Measurements from ENCODE around the gene CTSW.
A peak's percentile ranks its signal among the peaks of the same experiment; 100 is the strongest.

The CTSW gene

DNA sequence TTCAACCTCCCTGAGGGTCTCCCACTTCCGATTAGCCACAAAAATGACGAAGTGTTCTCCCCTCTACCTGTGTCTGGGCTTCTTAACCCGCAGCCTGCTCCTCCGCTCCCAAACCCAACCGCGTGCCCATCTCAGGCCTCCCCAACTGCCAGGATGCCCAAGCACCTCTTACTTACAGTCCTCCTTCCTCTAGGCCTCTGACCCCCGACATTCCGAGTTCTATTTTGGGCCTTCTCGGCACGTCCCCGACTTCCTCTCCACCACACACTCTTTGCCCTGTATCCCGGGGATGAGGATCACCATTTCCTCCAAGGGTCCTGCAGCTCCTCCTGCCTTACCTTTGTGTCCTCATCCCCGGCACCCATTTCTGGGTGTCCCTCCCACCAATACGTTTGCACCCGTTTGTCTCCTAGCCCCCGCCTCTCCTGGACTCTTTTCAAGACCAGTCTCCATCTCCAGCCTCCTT, 19.8 kb upstream of the CTSW start:
- no peaks in the 10 kb centered on the region for H3K27me3 Mint-ChIP-seq
- H3K27ac Mint-ChIP-seq = peak overlapping the region; percentile 96
- H3K9me3 Mint-ChIP-seq = no peaks in the 10 kb centered on the region
- intact Hi-C loops (cut with micrococcal nuclease) = loop anchor here (2.0 kb wide), 1 partner anchor 27 kb away; the partner anchor contains the start of gene SNX32
- peak overlapping the region; percentile 82 for H3K4me3 Mint-ChIP-seq
- H3K36me3 Mint-ChIP-seq (ENCODE audit: low read depth) = peaks cover 89% of the 10 kb centered on the region
- peaks cover 67% of the 10 kb centered on the region for H3K4me1 Mint-ChIP-seq (ENCODE audit: low read depth)

DNA sequence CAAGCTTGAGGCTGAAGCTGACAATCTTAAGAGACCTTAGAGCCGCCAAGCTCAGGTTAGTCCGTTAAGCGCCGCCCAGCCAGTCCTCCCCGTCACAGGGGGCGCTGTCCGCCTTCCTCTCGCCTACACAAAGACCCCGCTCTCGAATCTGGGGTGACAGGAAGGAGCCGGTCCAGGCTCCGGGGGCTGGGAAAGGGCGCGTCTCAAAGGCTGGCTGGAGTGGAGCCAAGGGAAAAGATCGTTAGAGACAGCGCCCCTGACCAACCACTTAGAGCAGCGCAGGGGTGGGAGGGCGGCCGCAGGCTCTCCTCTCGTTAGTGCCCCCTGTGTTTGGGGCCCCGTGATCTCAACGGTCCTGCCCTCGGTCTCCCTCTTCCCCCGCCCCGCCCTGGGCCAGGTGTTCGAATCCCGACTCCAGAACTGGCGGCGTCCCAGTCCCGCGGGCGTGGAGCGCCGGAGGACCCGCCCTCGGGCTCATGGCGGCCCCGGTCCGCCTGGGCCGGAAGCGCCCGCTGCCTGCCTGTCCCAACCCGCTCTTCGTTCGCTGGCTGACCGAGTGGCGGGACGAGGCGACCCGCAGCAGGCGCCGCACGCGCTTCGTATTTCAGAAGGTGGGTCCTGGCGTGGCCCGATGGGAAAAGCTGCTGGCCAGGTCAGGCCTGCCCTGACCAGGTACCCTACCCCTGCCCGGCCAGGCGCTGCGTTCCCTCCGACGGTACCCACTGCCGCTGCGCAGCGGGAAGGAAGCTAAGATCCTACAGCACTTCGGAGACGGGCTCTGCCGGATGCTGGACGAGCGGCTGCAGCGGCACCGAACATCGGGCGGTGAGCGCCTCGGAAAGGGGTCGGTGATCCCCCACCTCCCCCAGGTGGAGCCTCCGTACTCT, 19.1 kb upstream of the CTSW start, which contains the start of gene MUS81:
Gene MUS81, plus strand, starts transcription at position 156 of the 887 bp plus-strand sequence. Its CDS starts 321 bp downstream, at position 477.
- Mint-ChIP-seq H3K27me3 (no peaks in the 10 kb centered on the region), H3K9me3 (no peaks in the 10 kb centered on the region), H3K36me3 (ENCODE audit: low read depth) (peaks cover 89% of the 10 kb centered on the region), H3K4me1 (ENCODE audit: low read depth) (peaks cover 67% of the 10 kb centered on the region), H3K27ac (peak within 1 kb of the TSS; percentile 96), H3K4me3 (peak within 1 kb of the TSS; percentile 82)
- intact Hi-C loops (cut with micrococcal nuclease) = no loop called here

DNA sequence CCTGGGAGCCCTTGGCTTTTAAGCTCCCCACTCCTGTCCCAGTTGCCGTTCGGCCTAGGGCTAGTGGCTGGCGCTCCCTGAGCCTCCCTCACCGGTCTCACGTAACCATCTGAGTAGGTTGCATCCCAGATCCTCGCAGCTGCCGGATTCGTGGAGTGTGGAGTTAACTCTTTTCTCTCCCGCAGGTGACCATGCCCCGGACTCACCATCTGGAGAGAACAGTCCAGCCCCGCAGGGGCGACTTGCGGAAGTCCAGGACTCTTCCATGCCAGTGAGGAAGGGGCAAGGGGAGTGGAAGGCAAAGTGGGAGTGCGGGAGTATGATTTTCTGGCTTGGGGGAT, 18.5 kb upstream of the CTSW start:
- intact Hi-C loops (cut with micrococcal nuclease) = no loop called here
- Mint-ChIP-seq H3K4me3 (peak overlapping the region; percentile 82), H3K4me1 (ENCODE audit: low read depth) (peaks cover 63% of the 10 kb centered on the region), H3K27ac (peak overlapping the region; percentile 96), H3K27me3 (no peaks in the 10 kb centered on the region), H3K36me3 (ENCODE audit: low read depth) (peaks cover 89% of the 10 kb centered on the region), H3K9me3 (no peaks in the 10 kb centered on the region)

DNA sequence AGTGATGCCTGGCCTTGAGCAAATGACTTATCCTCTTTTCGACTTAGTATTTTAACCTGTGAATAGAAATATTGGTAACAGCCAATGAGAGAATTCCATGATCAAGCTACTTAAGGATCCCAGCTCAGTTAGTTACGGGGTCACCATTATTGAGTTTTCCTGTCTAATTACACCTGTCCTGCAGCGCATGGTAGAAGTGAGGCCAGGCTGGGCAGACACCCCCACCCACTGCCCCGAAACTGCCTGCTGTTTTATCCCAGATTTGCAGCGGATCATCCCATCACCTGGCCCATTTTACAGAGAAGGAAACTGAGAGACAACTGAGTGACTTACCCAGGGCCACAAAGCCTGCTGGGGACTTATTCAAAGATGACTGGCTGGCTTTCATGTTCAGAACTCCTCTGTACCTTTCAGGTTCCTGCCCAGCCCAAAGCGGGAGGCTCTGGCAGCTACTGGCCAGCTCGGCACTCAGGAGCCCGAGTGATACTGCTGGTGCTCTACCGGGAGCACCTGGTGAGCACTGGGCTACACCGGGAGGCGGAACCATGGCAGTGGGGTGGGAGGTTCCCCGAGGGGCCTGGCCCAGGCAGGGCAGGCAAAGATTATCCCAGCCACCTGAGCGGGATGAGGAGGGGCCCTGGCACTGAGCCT, 18.0 kb upstream of the CTSW start:
- H3K4me1 Mint-ChIP-seq (ENCODE audit: low read depth) = peaks cover 61% of the 10 kb centered on the region
- peak overlapping the region; percentile 82 for H3K4me3 Mint-ChIP-seq
- no peaks in the 10 kb centered on the region for H3K27me3 Mint-ChIP-seq
- intact Hi-C loops (cut with micrococcal nuclease) = no loop called here
- H3K9me3 Mint-ChIP-seq = no peaks in the 10 kb centered on the region
- peaks cover 88% of the 10 kb centered on the region for H3K36me3 Mint-ChIP-seq (ENCODE audit: low read depth)
- H3K27ac Mint-ChIP-seq = peak overlapping the region; percentile 96

DNA sequence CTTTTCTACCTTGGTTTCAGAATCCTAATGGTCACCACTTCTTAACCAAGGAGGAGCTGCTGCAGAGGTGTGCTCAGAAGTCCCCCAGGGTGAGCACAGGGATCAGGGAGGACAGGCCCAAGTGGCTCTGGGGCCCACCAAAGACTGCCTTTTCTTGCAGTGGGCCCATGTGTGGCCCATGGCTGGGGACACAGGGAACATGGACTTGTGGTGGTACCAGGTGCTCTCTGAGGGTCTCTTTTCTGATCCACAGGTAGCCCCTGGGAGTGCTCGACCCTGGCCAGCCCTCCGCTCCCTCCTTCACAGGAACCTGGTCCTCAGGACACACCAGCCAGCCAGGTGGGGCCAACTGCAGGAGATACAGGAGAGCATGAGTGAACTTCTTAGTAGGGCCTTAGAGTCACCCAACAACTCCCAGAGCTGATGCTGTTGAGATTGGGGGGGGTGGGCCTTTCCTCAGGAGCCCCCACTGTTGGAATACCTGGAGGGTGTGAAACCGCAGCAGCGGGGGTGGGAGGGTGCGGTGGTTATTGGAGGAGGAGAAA, 17.4 kb upstream of the CTSW start:
- Mint-ChIP-seq H3K27ac (peak overlapping the region; percentile 1), H3K36me3 (ENCODE audit: low read depth) (peaks cover 88% of the 10 kb centered on the region), H3K4me3 (no peak overlapping the region), H3K4me1 (ENCODE audit: low read depth) (peaks cover 64% of the 10 kb centered on the region), H3K9me3 (no peaks in the 10 kb centered on the region), H3K27me3 (no peaks in the 10 kb centered on the region)
- intact Hi-C loops (cut with micrococcal nuclease) = no loop called here

DNA sequence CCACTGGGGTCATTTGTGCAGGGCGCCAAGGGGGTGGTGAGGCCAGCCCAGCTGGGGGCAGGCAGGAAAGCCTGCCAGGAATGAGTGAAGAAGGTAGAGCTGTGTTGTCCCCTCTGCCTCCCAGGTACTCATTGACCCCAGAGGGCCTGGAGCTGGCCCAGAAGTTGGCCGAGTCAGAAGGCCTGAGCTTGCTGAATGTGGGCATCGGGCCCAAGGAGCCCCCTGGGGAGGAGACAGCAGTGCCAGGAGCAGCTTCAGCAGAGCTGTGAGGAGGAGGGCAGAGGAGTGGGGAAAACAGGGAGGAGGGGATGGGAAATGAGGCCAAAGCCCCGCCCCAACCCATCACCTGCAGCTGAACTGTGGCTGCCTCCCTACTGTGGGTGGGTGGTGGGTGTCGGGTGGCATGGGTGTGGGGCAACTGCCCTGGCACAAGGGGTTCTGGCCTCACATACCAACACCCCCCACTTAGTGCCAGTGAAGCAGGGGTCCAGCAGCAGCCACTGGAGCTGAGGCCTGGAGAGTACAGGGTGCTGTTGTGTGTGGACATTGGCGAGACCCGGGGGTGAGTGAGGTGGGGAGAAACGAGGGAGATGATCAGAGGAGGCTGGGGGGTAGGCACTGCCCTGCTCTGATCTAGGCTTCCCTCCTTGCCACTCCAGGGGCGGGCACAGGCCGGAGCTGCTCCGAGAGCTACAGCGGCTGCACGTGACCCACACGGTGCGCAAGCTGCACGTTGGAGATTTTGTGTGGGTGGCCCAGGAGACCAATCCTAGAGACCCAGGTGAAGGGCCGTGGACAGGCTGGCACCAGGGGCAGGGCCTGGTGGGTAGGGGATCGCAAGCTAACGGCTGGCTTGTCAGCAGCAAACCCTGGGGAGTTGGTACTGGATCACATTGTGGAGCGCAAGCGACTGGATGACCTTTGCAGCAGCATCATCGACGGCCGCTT, 16.4 kb upstream of the CTSW start:
- intact Hi-C loops (cut with micrococcal nuclease) = no loop called here
- peaks cover 92% of the 10 kb centered on the region for H3K36me3 Mint-ChIP-seq (ENCODE audit: low read depth)
- H3K9me3 Mint-ChIP-seq = no peaks in the 10 kb centered on the region
- H3K27ac Mint-ChIP-seq = peak overlapping the region; percentile 1
- no peaks in the 10 kb centered on the region for H3K27me3 Mint-ChIP-seq
- no peak overlapping the region for H3K4me3 Mint-ChIP-seq
- H3K4me1 Mint-ChIP-seq (ENCODE audit: low read depth) = peaks cover 71% of the 10 kb centered on the region

DNA sequence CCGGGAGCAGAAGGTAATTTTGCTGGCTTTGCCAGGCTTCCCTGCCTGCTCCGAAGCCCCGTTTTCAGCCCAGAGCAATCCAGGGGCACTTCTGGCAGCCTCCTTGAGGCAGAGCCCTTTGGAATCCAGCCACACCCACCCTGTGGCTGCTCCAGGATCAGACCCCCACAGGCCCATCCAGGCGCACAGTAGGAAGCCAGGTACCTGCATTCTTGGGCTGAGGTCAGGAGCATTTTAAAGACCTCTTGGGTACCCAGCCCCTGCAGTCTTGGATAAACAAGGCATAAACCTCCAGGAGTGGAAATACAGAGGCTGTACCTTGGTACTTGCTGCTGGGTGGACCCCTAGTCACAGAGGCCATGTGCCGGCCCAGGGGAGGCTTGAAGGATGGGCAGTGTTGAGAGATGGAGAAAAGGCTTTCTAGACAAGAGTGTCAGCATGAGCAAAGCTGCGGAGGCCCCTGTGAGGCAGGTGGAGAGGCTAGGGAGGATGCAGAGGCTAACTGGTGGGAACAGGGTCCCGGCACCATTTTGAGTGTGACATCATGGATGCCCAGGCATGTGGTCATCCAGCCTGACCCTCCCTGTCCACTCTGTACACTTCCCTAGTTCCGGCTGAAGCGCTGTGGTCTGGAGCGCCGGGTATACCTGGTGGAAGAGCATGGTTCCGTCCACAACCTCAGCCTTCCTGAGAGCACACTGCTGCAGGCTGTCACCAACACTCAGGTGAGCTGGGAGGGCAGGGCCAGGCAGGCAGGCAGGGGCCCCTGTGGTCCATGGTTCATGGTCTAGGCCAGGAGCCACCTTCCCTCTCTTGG, 15.5 kb upstream of the CTSW start:
- no peaks in the 10 kb centered on the region for H3K9me3 Mint-ChIP-seq
- intact Hi-C loops (cut with micrococcal nuclease) = no loop called here
- peaks cover 62% of the 10 kb centered on the region for H3K4me1 Mint-ChIP-seq (ENCODE audit: low read depth)
- no peaks in the 10 kb centered on the region for H3K27me3 Mint-ChIP-seq
- H3K27ac Mint-ChIP-seq = no peak overlapping the region
- no peak overlapping the region for H3K4me3 Mint-ChIP-seq
- H3K36me3 Mint-ChIP-seq (ENCODE audit: low read depth) = peaks cover 90% of the 10 kb centered on the region

DNA sequence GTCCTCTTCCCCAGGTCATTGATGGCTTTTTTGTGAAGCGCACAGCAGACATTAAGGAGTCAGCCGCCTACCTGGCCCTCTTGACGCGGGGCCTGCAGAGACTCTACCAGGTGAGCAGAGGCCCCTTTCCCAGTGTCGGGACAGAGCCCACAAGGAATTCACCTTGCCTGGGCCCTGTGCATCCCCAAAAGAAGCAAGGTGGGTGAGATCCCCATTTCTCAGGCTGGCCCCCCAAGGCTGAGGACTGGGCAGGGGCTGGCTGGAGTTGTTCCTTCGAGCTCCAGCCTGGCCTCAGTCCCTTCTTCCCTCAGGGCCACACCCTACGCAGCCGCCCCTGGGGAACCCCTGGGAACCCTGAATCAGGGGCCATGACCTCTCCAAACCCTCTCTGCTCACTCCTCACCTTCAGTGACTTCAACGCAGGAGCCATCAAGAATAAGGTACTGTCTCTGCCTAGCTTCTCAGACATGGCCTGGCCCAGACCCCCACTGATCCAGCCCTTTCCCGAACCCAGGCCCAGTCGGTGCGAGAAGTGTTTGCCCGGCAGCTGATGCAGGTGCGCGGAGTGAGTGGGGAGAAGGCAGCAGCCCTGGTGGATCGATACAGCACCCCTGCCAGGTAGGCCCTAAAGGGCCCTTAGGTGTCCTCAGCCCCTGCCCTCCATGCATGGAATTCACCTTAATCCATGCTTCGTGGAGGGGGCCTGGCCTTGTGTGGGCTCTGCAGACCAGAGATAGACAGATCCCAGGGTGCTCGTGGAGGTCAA, 14.7 kb upstream of the CTSW start:
- intact Hi-C loops (cut with micrococcal nuclease) = no loop called here
- peaks cover 86% of the 10 kb centered on the region for H3K36me3 Mint-ChIP-seq (ENCODE audit: low read depth)
- no peaks in the 10 kb centered on the region for H3K9me3 Mint-ChIP-seq
- H3K4me1 Mint-ChIP-seq (ENCODE audit: low read depth) = peaks cover 61% of the 10 kb centered on the region
- H3K27ac Mint-ChIP-seq = no peak overlapping the region
- H3K27me3 Mint-ChIP-seq = peaks cover 6% of the 10 kb centered on the region
- H3K4me3 Mint-ChIP-seq = no peak overlapping the region

DNA sequence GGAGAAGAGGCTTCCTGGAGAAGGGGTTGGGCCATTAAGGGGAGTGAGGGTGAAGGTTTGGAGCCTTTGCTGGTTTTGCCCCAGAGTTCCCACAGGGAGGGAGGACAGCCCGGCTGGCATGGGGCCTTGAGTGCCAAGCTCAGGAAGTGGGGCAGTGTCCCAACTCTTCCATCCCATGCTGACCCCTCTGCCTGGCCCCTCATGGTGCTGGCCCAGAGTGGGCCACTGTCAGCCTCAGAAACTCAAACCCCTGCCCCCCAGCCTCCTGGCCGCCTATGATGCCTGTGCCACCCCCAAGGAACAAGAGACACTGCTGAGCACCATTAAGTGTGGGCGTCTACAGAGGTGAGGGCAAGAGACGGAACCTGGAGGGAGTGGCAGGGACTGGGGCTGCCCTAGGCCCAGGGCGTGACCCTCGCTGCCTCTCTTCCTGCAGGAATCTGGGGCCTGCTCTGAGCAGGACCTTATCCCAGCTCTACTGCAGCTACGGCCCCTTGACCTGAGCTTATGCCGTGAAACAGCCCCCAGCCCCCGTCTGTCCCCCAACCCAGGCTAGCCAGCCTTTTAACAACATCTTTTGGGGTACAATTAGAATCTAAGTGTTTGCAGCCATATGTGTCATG, 14.0 kb upstream of the CTSW start:
- Mint-ChIP-seq H3K4me3 (no peak overlapping the region), H3K4me1 (ENCODE audit: low read depth) (peaks cover 65% of the 10 kb centered on the region), H3K27me3 (peaks cover 12% of the 10 kb centered on the region), H3K9me3 (no peaks in the 10 kb centered on the region), H3K36me3 (ENCODE audit: low read depth) (peaks cover 79% of the 10 kb centered on the region), H3K27ac (no peak overlapping the region)
- intact Hi-C loops (cut with micrococcal nuclease) = no loop called here

DNA sequence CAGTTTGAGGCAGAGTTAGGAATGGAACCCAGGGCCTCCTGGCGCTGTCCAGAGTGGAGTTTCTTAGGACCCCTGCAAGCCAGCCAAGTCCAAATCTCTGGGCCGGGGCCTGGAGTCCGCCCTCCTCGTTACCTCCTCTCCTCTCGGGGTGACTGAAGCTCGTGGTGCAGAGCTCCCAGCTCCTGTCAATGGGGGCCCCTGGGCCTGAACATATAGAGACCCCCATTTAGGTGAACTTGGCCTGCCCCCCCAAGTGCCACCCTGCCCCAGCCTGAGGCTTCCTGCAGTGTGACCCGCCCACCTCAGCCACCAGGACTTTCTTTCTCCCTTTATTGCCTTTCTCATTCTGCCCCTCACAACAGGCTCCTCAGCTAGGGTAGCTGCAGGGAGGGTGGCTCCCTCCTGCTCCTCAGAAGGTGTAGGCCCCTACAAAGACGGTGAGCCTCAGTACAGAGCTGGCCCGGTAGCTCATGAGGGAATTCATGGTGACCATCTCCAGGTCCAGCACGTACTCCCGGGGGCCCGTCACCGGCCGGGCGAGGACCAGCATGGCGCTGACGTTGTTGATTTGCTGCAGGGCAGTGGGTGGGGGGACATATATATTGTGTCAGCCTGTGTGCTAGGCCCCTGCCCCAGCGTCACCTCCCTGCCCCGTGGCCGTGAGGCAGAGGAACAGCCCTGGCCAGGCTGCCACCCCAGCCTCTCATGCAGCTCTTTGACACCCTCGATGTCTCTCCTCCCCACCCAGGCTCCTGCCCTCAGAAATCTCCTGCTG, 12.9 kb upstream of the CTSW start:
- peaks cover 68% of the 10 kb centered on the region for H3K36me3 Mint-ChIP-seq (ENCODE audit: low read depth)
- intact Hi-C loops (cut with micrococcal nuclease) = no loop called here
- H3K9me3 Mint-ChIP-seq = no peaks in the 10 kb centered on the region
- H3K4me1 Mint-ChIP-seq (ENCODE audit: low read depth) = peaks cover 66% of the 10 kb centered on the region
- H3K27ac Mint-ChIP-seq = no peak overlapping the region
- no peak overlapping the region for H3K4me3 Mint-ChIP-seq
- peaks cover 14% of the 10 kb centered on the region for H3K27me3 Mint-ChIP-seq

DNA sequence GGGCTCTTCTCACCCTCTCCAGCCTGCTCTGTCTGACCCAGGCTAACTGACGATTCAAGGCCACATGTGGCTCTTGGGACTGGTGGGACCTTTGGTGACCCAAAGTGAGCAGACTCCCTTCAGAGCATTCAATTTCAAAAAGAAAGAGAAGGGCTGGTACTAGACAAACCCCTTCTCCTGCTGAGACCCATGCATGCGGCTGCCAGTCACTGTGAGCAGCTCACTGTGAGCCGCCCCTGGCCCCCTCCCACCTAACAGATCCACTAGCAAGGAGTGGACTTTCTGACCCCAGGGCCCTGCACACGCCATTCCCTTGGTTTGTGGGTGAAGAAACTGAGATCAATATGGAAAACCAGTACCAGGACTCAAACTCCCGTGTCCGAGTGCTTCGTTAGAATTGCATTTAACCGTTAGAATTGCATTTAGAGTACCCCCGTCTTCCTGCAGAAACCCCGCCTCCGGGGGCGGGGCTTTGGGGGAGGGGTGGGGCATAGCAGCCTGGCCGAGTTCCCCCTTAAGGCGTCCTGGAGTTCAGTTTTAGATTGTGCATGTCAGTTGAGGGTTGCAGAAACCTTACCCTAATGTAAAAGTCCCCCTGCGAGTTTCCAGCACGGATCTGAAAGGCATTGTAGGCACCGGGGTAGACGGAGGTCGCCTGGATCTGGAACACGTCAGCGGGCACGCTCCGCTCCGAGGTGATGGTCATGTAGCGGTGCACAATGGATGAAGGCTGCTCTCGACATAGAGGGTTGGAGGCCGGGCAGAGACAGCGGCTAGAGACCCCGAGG, 12.2 kb upstream of the CTSW start:
- H3K27ac Mint-ChIP-seq = no peak overlapping the region
- intact Hi-C loops (cut with micrococcal nuclease) = no loop called here
- H3K36me3 Mint-ChIP-seq (ENCODE audit: low read depth) = peaks cover 61% of the 10 kb centered on the region

More for the DNA sequence above, 12.2 kb upstream of the CTSW start:
- H3K4me1 Mint-ChIP-seq (ENCODE audit: low read depth) = peaks cover 65% of the 10 kb centered on the region
- H3K9me3 Mint-ChIP-seq = no peaks in the 10 kb centered on the region
- peaks cover 18% of the 10 kb centered on the region for H3K27me3 Mint-ChIP-seq
- H3K4me3 Mint-ChIP-seq = no peak overlapping the region
